ENCODE measurements around the gene PLEKHA4. TPM values are rescaled to one million over a fixed set of nuclear protein-coding genes. Genes with fewer than 3 reads are reported as not detected.

Gene PLEKHA4
- total and polyA plus RNA-seq, 10 of the 15 experiments (the other 5 are each of a cell fraction or from before 2014, with no cell fraction given), result 0.13 to 10.0 (median 6.4) TPM; not detected in 1

DNA sequence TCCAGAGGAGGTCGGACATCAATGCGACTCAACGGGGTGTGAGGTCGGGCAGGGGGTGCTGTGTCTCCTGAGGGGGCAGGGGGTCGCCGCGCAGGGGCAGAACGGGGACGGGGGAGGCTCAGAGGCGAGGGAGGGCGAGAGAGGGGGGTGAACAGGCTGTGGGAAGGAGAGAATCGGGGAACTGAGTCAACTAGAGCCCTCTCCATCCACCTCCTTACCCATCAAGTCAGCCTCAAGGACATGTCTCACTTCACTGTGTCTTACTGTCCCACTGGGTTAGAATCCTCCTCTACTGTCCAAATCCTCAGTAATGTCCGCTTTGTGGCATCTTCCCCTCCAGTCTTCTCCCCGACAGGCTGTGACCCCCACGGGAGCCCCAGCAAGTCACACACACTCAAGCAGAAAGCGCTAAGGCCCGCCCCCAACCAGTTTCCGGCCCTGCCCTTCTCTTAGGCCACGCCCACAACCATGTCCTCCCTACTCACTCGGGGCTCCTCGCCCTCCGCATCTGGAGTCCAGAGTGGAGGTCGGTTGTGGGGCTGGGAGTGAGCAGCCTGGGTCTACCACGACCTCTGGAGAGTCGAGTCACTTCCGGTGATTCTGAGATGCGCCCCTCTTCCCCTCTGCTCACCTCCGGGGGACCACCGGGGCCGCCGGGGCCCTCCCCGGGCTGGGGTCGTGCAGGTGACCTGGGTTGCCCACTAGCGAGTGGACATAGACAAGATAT, 9.3 kb downstream of the PLEKHA4 start:
- H3K4me3 ChIP-seq, result peak overlapping the region; percentile 65
- CTCF ChIA-PET, result interaction anchor here (1.0 to 3.1 kb wide), 3 partner anchors 16 to 61 kb away, joined by 3 to 10 read pairs (median 6); no protein-coding TSS in a partner anchor

DNA sequence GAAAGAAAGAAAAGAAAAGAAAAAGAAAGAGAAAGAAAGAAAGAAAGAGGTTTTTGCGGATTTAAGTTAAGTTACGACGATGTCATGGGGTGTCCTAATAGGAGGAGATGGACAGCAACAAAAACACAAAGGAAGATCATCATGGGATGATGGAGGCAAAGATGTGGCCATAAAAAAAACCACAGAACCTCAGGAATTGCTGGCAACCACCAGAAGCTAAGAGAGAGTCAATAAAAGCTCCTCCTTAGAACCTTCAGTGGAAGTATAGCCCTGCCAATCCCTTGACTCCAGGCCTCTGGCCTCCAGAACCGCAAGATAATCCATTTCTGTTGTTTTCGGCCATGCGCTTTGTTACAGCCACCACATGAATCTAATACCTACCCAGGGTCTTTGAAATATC, 11.5 kb downstream of the PLEKHA4 start:
- DNase-seq (ENCODE audit: low read depth, low spot score), result no peak
- H3K79me2 ChIP-seq (ENCODE audit: control insufficient read depth, insufficient read depth, low read length), result no peaks in the 10 kb centered on the region
- in situ Hi-C loops (cut with MboI) (no loop called here), intact Hi-C loops (cut with micrococcal nuclease; ENCODE audit: unreplicated experiment) (no loop called here)
- H3K9ac ChIP-seq (ENCODE audit: control insufficient read depth, insufficient read depth, low read length), result no peak overlapping the region
- no peaks in the 10 kb centered on the region for H3K36me3 ChIP-seq (ENCODE audit: control insufficient read depth in 2 of 2, insufficient read depth in 2 of 2, low read length in 1 of 2)
- ChIA-PET CTCF (interaction anchor here (1.1 to 3.1 kb wide), 5 partner anchors 10 to 114 kb away, joined by 4 to 10 read pairs (median 5); no protein-coding TSS in a partner anchor), SMC1A (ENCODE audit: uncharacterized antibody, unreplicated experiment) (no interaction called here), POLR2A (interaction anchor here (0.6 kb wide), 1 partner anchor 50 kb away, joined by 5 read pairs; no protein-coding TSS in a partner anchor), RAD21 (ENCODE audit: unreplicated experiment) (no interaction called here)
- no peak for FAIRE-seq
- H3K27ac ChIP-seq (ENCODE audit: control insufficient read depth, insufficient read depth), result no peak overlapping the region
- H3K4me3 ChIP-seq, result no peak overlapping the region
- H4K20me1 ChIP-seq (ENCODE audit: control insufficient read depth, insufficient read depth), result no peaks in the 10 kb centered on the region
- ATAC-seq, result no peak
- H3K4me2 ChIP-seq (ENCODE audit: control insufficient read depth, insufficient read depth), result no peak overlapping the region
- H3K27me3 ChIP-seq (replicated peaks in 1 of 2; ENCODE audit: control insufficient read depth in 2 of 2, insufficient read depth in 2 of 2, low read length in 1 of 2), result no peaks in the 10 kb centered on the region
- no peaks in the 10 kb centered on the region for H3K9me3 ChIP-seq (replicated peaks; ENCODE audit: control insufficient read depth, insufficient read depth, low read length)
- H3K4me1 ChIP-seq (ENCODE audit: control insufficient read depth, insufficient read depth, low read length), result no peaks in the 10 kb centered on the region
- H2AFZ ChIP-seq (ENCODE audit: control insufficient read depth, low read depth, low read length), result no peak overlapping the region
- BruUV-seq (replicated peaks), result no TSS peak
- 79% methylated on average over 6 of the region's 6 CpGs for WGBS (ENCODE audit: insufficient coverage, insufficient replicate concordance, low lambda C conversion rate, missing lambda C conversion rate)
- TF ChIP-seq ESRRA (IDR thresholded peaks at IDR 0.05; ENCODE audit: low read length), result no peak
- no peak for TF ChIP-seq CHD2 (IDR thresholded peaks at IDR 0.05; ENCODE audit: borderline replicate concordance, low read depth, low read length)
- no peak for TF ChIP-seq POLR2AphosphoS5 (IDR thresholded peaks at IDR 0.05; ENCODE audit: low read length)
- no peak for TF ChIP-seq ZSCAN29 (IDR thresholded peaks at IDR 0.05)
- TF ChIP-seq, protein P1, sequence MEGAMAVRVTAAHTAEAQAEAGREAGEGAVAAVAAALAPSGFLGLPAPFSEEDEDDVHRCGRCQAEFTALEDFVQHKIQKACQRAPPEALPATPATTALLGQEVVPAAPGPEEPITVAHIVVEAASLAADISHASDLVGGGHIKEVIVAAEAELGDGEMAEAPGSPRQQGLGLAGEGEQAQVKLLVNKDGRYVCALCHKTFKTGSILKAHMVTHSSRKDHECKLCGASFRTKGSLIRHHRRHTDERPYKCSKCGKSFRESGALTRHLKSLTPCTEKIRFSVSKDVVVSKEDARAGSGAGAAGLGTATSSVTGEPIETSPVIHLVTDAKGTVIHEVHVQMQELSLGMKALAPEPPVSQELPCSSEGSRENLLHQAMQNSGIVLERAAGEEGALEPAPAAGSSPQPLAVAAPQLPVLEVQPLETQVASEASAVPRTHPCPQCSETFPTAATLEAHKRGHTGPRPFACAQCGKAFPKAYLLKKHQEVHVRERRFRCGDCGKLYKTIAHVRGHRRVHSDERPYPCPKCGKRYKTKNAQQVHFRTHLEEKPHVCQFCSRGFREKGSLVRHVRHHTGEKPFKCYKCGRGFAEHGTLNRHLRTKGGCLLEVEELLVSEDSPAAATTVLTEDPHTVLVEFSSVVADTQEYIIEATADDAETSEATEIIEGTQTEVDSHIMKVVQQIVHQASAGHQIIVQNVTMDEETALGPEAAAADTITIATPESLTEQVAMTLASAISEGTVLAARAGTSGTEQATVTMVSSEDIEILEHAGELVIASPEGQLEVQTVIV (IDR thresholded peaks at IDR 0.05; ENCODE audit: borderline replicate concordance, partially characterized antibody), result no peak
- no peak for TF ChIP-seq PML (IDR thresholded peaks at IDR 0.05; ENCODE audit: low read length)
- TF ChIP-seq, protein P2, sequence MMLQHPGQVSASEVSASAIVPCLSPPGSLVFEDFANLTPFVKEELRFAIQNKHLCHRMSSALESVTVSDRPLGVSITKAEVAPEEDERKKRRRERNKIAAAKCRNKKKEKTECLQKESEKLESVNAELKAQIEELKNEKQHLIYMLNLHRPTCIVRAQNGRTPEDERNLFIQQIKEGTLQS (IDR thresholded peaks at IDR 0.05; ENCODE audit: borderline replicate concordance, extremely low read depth, low read depth, low read length), result no peak
- TF ChIP-seq ZNF217 (IDR thresholded peaks at IDR 0.05), result no peak
- no peak for TF ChIP-seq ZBED1 (IDR thresholded peaks at IDR 0.05; ENCODE audit: borderline replicate concordance)
- TF ChIP-seq CHD1 (IDR thresholded peaks at IDR 0.05; ENCODE audit: low read depth, low read length), result no peak
- TF ChIP-seq NR2C2 (IDR thresholded peaks at IDR 0.05; ENCODE audit: borderline replicate concordance, control insufficient read depth, insufficient read length, low read depth), result no peak

More for the DNA sequence above, 9.3 kb downstream of the PLEKHA4 start:
- 49% methylated on average over 29 of the region's 34 CpGs for WGBS (ENCODE audit: insufficient coverage, insufficient replicate concordance, low lambda C conversion rate, missing lambda C conversion rate)
- BruUV-seq (replicated peaks), result no TSS peak
- ChIA-PET POLR2A (interaction anchor here (0.6 to 1.1 kb wide), 3 partner anchors 13 to 95 kb away, joined by 3 to 5 read pairs (median 4); partner anchors contain the start of gene BAX), SMC1A (ENCODE audit: uncharacterized antibody, unreplicated experiment) (interaction anchor here (1.0 kb wide), 1 partner anchor 16 kb away, joined by 3 read pairs; no protein-coding TSS in a partner anchor), RAD21 (ENCODE audit: unreplicated experiment) (interaction anchor here (1.3 kb wide), 1 partner anchor 64 kb away, joined by 4 read pairs; no protein-coding TSS in a partner anchor)
- Histone ChIP-seq H4K20me1 (ENCODE audit: control insufficient read depth, insufficient read depth) (no peaks in the 10 kb centered on the region), H3K4me2 (ENCODE audit: control insufficient read depth, insufficient read depth) (peak overlapping the region; percentile 82), H3K27me3 (replicated peaks in 1 of 2; ENCODE audit: control insufficient read depth in 2 of 2, insufficient read depth in 2 of 2, low read length in 1 of 2) (no peaks in the 10 kb centered on the region), H3K79me2 (ENCODE audit: control insufficient read depth, insufficient read depth, low read length) (no peaks in the 10 kb centered on the region), H3K4me1 (ENCODE audit: control insufficient read depth, insufficient read depth, low read length) (no peaks in the 10 kb centered on the region), H3K9ac (ENCODE audit: control insufficient read depth, insufficient read depth, low read length) (no peak overlapping the region), H3K36me3 (ENCODE audit: control insufficient read depth in 2 of 2, insufficient read depth in 2 of 2, low read length in 1 of 2) (no peaks in the 10 kb centered on the region), H3K27ac (ENCODE audit: control insufficient read depth, insufficient read depth) (0 out of 2 replicates have a peak overlapping the region, but pooled peaks have one; percentile 0), H2AFZ (ENCODE audit: control insufficient read depth, low read depth, low read length) (peak overlapping the region; percentile 91), H3K9me3 (replicated peaks; ENCODE audit: control insufficient read depth, insufficient read depth, low read length) (no peaks in the 10 kb centered on the region)
- in situ Hi-C loops (cut with MboI), result no loop called here
- ATAC-seq (peak; percentile 94), DNase-seq (ENCODE audit: low read depth, low spot score) (no peak), FAIRE-seq (peak; percentile 97)
- intact Hi-C loops (cut with micrococcal nuclease; ENCODE audit: unreplicated experiment), result no loop called here
- no peak for TF ChIP-seq BCL11A (IDR thresholded peaks at IDR 0.05; ENCODE audit: low read depth, low read length)
- TF ChIP-seq HDGF (IDR thresholded peaks at IDR 0.05), result peak; percentile 37; the same call in 1 of the 2 replicates
- 0 out of 2 replicates have a peak, but pooled peaks have one; percentile 23 for TF ChIP-seq YY1 (IDR thresholded peaks at IDR 0.05; ENCODE audit: low read depth, low read length)
- 0 out of 2 replicates have a peak, but pooled peaks have one; percentile 5 for TF ChIP-seq HCFC1 (IDR thresholded peaks at IDR 0.05; ENCODE audit: low read length)
- TF ChIP-seq ESRRA (IDR thresholded peaks at IDR 0.05; ENCODE audit: low read length), result no peak
